Limb (tissue), 2 donors: Measurements from ENCODE around the gene ZNF71.
"Not testable (repeated sequence)": the region's sequence is repeated elsewhere in the genome, so short reads cannot be mapped to it uniquely, and the experiment has no call there.

ENCODE experiments used
- DNase-seq, 2 donors: peaks; one replicate each; pipeline ENCODE4 v3.0.0-alpha.2; 2016; ENCODE audit errors: extremely low spot score in 2 of 2

ZNF71 gene

DNA sequence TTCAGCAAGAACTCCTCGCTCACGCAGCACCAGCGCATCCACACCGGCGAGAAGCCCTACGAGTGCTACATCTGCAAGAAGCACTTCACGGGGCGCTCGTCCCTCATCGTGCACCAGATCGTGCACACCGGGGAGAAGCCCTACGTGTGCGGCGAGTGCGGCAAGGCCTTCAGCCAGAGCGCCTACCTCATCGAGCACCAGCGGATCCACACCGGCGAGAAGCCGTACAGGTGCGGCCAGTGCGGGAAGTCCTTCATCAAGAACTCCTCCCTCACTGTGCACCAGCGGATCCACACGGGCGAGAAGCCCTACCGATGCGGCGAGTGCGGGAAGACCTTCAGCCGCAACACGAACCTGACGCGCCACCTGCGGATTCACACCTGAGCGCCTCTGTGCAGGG is 27.3 kb downstream of the ZNF71 start:
- DNase-seq = no peak

DNA sequence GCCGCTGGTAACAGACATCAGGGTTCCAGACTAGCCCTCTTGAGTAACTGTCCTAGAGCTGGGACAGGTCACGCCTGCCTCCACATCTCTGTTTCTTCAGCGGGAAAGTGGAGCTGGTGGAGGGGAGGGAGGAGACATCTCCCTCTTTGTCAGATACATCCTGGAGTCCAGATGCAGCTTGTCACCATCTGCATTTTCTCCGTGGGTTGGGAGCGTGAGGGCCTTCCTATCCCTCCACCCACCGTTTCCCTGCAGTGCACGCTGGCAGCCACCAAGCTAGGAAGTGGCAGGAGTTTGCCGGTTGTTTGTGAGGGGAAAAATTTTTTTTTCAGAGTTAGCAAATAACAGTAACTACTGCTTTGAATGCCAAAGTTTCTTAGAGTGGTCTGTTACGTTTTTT is 27.9 kb downstream of the ZNF71 start:
- DNase-seq = no peak

DNA sequence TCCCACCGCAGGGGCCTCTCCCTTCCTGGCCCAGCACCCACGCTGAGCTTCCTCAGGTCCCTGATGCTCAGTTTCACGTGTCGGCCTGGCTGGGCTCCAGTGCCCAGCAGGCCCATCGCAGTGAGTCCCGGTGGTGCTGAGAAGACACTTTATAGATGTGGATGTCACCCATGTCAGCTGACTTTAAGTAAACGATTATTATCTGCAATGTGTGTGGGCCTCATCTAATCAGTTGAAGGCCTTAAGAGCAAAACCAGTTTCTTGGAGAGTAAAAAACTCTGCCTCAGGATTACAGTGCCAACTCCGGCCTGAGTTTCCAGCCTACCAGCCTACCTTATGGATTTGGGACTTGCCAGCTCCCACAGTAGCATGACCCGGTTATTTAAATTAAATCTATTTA is 30.6 kb downstream of the ZNF71 start:
- DNase-seq = no peak

DNA sequence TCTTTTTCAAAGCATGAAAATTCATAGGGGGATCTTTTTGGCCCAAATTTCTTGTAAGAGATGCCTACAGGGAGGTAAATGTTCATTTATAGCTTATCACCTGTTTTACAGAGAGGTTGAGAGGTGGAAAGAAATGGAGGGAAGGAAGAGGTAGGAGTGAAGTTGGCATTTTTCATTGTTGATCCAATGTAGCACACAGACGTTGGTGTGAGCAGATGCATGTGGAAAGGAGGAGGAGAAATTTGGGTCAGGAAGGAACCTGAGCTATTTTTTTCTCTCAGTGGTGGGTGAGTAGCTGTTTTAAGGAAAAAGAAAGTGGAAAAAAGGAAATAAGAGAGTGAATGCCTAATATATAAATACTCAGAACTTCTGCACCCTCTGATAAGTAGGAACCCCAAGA is 37.9 kb downstream of the ZNF71 start:
- DNase-seq = no peak

DNA sequence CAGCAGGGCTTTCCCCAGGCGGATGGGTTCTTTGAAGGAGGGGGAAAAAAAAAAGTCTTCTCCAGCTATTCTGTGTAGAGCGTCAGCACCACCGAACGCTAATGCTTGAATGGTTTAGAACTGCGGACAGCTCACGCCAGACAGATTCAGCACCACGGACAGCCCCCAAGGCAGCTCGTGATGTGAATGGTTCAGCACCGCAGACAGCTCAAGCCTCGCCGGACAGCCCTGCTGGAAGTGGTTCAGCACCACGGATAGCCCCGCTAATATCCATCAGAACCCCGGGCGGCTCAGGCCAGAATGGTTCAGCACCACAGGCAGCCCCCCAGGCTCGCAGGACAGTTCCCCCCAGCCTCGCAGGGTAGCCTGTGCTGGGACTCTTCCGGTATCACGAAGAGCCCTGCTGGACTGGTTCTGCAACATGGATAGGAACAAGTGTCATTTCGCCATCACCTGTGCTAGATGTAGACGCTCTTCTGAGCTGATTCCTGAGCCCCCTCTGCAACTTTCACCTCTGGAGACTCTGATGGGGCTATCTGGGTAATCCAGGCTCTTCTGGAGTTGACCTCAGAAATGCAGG is 43.0 kb downstream of the ZNF71 start:
- DNase-seq = peak; percentile 90 to 93

DNA sequence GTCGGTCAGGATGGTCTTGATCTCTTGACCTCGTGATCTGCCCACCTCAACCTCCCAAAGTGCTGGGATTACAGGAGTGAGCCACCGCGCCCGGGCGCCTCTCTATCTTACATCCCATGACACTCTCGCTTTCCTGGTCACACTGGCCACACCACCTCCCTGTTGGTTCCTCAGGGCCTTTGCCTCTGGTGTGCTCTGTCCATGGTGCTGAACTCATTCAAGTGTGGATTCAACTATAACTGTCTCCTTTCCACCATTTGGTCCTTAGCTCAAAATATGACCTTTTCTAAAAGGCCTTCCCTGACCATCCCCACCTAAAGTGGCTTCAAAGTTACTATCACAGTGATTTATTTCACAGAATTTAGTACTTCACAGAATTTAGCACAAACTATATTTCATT is 44.1 kb downstream of the ZNF71 start:
- DNase-seq = no peak

DNA sequence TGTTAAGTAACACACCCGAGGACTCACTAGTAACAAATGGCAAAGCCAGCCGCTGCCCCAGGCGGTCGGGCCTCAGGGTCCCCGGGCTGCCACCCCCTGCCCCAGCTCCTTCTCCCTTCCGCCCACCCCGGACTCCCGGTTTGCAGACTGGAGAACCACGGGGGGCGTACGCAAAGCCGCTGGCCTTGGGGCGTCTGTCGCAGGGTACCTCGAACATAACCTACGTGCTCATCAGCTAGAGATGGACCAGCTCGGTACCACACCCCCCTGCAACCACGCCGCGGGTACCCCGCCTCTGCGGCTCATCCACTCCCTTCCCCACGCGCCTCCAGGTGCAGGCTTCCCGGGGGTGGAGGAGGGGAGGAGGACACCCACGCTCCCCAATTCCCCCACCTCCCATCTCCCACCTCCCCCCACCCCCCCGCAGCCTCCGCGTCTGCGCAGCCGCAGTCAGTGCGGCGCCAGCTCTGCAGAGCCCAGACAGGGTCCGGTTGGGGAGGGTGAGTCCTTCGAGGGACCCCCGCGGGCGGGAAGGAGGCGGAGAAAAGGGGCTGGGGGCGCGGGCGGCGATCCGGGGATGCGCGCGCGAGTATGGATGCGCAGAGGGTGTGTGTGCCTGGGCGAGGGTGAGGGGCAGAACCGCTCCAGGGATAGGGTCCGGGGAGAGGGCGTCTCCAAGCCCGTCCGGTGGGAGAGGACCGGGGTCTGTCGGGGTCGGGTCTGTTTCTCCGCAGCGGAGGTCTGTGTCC is 47.8 kb downstream of the ZNF71 start, which contains the start of gene SMIM17:
Gene SMIM17 (plus strand): TSS at position 449 of the 749 bp plus-strand sequence. CDS start 2,509 bp downstream, outside the sequence.
- peak in 1 of 2 donors; percentile 42 for DNase-seq

DNA sequence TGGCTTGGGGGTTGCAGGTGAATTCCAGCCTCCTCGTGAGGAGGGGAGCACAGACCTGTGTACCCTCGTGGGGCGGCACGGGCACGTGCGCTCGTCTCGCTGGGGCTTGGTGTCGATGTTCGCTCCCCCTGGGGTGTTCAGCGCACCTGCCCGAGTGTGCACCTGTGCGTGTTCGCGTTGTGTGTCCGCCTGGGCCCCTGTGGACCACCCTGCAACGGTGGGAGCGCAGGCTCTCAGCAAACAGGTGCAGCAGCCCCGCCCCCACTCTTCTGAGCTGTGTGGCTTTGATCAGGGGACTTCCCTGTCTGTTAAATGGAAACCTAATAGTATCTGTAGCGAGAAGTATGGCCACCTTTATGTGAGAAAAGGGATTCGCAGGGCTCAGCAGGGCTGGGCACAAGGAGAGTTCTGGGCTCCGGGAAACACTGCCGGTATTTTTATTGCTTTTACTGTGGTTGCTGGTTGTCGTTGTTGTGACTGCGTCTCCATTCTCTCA is 48.4 kb downstream of the ZNF71 start:
- no peak for DNase-seq

DNA sequence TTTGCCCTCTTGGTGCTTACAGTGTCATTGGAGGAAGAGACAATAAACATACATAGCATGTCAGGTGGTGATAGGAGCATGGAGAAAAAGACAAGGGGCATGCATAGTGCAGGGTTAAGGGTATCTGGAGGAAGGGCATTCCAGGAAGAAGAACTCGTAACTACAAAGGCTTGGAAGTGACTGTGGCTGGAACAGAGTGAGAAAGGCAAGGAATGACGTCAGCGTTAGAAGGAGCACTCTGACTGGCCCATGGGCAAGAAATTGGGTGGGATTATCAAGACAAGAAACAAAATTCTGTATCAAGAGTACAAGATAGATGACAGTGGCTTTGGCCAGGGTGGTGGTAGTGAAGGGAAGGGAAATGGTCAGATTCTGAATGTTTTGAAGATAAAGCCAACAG is 59.0 kb downstream of the ZNF71 start:
- DNase-seq = no peak

DNA sequence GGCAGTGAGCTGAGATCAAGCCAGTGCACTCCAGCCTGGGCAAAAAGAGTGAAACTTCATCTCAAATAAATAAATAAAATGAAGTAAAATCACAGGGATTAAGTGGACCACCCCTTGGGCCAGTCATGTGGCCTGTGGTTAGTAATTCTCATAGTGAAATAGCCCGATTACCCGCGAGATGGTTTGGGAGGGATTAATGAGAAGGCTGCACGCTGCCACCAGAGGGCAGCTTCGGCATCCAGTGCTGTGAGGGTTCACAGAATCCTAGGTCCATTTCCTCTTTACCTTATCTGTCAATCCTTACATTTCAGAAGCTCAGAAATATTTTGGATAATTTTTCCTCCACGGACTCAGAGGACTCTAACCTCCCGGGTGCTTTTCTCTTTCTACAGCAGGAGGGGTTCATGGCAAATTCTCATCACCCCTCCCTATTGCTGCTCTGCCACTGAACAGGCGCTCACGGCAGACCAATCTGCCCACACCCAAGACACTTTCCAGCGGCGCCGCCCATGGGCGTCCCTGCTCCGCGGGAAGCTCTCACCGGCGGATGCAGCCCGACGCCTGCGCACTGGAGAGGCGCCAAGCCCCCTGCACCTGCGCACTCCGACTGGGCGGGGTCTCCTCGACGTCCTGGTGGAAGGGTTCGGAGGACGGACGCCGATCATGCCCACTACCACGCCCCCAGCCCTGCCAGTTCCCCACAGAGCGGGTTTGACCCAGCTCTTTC is 65.4 kb downstream of the ZNF71 start:
- DNase-seq = peak in 1 of 2 donors; percentile 60

DNA sequence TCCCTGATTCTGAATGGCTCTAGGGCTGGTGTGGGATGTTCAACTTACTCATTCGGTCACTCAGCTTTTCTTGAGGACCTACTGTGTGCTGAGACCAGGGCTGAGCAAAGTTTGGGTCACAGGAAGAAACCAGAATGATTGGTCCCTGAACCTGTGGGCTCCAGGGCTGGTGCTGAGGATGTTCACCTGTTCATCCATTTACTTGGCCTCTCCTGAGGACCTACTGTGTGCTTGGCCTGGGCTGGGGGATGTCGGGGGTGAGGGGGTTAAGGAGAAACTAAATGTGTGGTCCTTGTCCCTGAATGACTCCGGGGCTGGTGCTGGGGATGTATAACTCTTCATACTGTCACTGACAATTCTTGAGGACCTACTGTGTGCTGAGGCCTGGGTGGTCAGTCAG is 66.1 kb downstream of the ZNF71 start:
- DNase-seq = no peak

DNA sequence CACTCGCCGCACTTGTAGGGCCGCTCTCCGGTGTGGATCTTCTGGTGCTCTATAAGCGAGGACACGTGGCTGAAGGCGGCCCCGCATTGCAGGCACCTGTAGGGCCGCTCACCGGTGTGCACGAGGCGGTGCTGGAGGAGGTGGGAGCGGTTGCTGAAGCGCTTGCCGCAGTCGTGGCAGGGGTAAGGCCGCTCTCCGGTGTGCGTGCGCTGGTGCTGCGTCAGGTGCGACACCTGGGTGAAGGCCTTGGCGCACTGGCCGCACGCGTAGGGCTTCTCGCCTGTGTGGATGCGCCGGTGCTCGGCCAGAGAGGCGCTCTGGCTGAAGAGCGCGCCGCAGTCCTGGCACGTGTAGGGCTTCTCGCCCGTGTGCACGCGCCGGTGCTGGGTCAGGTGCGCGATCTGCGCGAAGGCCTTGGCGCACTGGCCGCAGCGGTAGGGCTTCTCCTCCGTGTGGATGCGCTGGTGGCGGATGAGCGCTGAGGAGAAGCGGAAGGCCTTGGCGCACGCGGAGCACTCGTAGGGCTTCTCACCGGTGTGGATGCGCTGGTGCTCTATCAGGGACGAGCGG is 68.9 kb downstream of the ZNF71 start:
- no peak for DNase-seq

DNA sequence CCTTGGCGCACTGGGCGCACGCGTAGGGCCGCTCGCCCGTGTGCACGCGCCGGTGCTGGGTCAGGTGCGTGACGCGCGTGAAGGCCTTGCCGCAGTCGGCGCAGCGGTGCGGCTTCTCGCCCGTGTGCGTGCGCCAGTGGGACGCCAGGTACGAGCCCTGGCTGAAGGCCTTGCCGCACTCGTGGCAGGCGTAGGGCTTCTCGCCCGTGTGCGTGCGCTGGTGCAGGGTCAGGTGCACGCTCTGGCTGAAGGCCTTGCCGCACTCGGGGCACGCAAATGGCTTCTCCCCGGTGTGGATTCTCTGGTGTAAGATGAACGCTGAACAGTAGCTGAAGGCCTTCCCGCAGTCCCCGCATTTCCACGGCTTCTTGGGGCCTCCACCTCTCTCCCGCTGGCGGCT is 69.4 kb downstream of the ZNF71 start:
- no peak for DNase-seq

DNA sequence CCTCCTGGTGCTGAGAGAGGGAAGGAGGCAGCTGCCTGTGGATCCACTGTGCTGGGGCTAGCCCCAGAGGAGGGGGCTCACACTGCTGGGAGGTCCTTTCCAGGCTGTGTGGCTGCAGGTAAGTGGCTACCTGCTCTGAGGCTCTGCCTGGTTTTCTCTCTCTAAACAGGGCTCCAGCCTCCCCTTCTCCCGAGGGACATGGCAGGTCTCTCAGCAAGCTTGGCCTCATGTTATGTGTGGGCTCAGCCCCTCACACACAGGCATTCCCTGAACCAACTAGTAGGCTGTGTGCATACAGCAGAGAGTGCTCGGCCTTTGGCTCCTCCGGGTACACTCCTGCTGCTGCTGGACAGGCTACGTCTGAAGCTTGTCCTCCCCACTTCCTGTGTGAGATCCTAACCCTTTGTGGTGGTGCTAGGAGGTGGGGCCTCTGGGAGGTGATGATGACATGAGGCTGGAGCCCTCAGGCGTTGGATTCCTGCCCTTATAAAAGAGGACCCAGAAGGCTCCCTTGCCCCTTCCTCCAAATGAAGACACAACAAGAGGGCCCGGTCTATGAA is 72.3 kb downstream of the ZNF71 start:
- DNase-seq = no peak

DNA sequence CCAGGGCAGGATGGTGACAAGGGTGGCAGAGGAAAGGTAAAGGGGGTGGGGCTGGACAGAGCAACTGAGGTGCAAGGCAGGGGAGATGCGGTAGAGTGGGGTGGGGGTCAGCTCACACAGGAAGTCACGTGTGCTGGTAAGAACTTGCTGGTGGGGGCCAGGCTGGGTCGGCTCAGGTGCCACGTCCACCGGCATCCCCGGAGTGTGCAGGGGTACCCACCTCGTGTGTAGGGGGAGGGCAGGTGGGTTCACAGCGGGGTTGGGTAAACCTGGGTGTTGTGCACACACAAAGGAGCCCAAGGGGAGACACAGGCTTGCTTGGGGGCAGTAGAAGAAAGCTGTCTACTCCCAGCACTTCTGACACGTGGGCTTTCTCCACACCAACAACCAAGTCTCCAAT is 73.6 kb downstream of the ZNF71 start:
- DNase-seq = no peak

DNA sequence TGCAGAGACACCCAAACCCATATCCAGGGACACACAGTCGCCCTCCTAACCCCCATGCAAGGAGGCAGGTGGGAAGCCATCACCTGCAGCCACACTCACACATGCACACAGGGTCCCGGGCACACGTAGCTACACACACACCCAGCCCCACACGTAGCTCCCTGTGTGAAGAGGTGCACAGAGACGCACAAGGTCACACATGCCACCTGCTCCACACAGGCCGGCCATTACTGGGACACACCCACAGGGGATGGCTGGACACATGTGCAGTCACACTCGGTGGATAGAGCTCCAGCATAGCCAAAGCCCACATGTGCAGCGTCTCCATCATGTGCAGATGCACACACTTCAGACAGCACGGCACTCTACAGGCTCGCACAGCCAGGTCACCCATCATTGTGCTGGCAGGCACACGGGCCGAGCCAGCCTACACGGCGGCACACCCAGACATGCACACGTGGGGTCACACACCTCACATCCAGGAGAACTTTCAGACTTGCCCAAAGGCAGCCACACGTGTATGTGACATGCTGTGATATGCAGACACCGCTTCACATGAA is 75.4 kb downstream of the ZNF71 start:
- DNase-seq = no peak

DNA sequence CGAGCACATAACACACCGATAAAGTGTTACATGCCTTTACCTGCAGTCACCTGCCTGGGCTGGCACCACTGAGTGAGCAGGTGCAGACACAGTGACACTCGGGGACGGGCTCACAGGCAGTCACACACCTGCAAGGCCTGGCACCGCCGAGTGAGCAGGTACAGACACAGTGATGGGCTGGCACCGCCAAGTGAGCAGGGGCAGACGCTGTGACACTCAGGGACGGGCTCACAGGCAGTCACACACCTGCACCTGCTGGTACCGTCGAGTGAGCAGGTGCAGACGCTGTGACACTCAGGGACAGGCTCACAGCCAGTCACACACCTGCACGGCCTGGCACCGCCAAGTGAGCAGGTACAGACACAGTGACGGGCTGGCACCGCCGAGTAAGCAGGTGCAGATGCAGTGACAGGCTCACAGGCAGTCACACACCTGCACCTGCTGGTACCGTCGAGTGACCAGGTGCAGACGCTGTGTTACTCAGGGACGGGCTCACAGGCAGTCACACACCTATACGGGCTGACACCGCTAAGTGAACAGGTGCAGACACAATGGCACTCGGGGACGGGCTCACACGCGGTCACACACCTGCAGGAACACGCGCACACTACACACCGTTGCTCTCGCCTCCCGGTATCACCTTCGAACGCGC is 76.0 kb downstream of the ZNF71 start:
- DNase-seq = peak in 1 of 2 donors; percentile 36

DNA sequence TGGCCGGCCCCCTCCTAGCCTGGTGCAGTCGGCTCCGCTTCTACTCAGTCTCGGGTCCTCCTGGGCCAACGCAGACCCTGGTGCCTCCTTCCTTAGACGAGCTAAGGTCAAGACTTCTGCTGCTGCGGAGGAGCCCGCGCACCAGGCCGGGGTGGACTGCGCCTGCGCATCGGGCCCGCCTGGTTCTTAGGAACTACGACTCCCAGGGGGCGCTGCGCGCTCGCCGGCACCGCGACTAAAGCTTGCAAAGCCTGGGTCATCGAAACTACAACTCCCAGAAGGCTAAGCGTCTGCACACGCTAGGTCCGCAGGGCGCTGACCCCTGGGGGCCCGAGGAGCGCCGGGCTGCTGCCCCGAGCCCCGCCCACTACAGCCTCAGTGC is 76.5 kb downstream of the ZNF71 start, which contains the start of gene ZNF835:
Gene ZNF835 (minus strand): TSS at position 145 of the 382 bp plus-strand sequence. CDS start 6,559 bp downstream, outside the sequence.
- DNase-seq = peak; percentile 93 to 96

DNA sequence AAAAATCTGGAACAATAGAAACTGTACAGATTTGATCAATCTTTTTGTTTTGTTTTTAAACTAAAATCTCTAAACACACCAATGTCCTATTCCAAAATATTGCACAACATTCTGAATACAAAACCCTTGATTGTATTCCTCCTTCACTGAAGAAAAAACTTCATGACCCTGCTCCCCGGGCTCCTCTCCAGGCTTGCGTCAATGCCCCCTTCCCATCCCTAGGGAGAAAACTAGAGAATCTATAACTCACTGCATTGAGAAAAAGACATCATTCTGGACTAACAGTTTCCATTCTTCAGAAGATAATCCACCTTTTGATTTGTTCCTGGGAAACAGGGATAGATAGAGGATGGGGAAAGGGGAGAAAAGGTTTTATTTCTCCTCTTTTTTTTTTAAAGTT is 77.5 kb downstream of the ZNF71 start:
- not testable (repeated sequence) for DNase-seq
